K562 (cell line): ENCODE results near the gene PPP1R37. TPM values are rescaled to one million over a fixed set of nuclear protein-coding genes. Genes with fewer than 3 reads are reported as not detected.

Experiments
- CSDE1 ChIP-seq, 2 experiments: fragments of 450-650 bp; IDR thresholded peaks; 2 replicates each; pipeline ENCODE4 v1.6.1; 2016; ENCODE audit warnings: mild to moderate bottlenecking in 1 of 2
- GTF2F1 ChIP-seq: IDR thresholded peaks from 2 replicates; pipeline ENCODE4 v1.6.1; 2011; ENCODE audit warnings: low read depth, low read length, improper control_type of control experiment
- HNRNPK ChIP-seq: fragments of 200-400 bp; formaldehyde crosslinking; IDR thresholded peaks from one replicate; pipeline ENCODE4 v1.6.1; 2018; ENCODE audit warnings: mild to moderate bottlenecking, low read depth, low read length; ENCODE audit not compliant: poor library complexity, severe bottlenecking
- MCM2 ChIP-seq: fragments of 450-650 bp; IDR thresholded peaks from 2 replicates; pipeline ENCODE4 v1.6.1; 2017; ENCODE audit warnings: low read depth, mild to moderate bottlenecking
- TAF9B ChIP-seq: fragments of 450-650 bp; IDR thresholded peaks from 2 replicates; pipeline ENCODE4 v1.6.1; 2018; ENCODE audit warnings: mild to moderate bottlenecking; ENCODE audit not compliant: partially characterized antibody
- TRIM28 ChIP-seq: fragments of 450-650 bp; IDR thresholded peaks from 2 replicates; pipeline ENCODE4 v1.6.1; 2017
- ZBTB1 ChIP-seq: sonication (generic); formaldehyde crosslinking; IDR thresholded peaks from 2 replicates; pipeline ENCODE4 v1.8.1; 2023; ENCODE audit warnings: missing genetic modification reagents, low read depth, mild to moderate bottlenecking, borderline replicate concordance
- ZNF134 ChIP-seq: fragments of 250-450 bp; sonication (Bioruptor Pico); conservative IDR thresholded peaks from 2 replicates; pipeline ENCODE4 v1.4.0; 2020
- ZNF408 ChIP-seq: fragments of 250-450 bp; sonication (Bioruptor Pico); IDR thresholded peaks from 2 replicates; pipeline ENCODE4 v1.4.0; 2020; ENCODE audit warnings: low read depth, mild to moderate bottlenecking, moderate library complexity
- ZNF780A ChIP-seq: fragments of 250-450 bp; sonication (Bioruptor Pico); IDR thresholded peaks from 2 replicates; pipeline ENCODE4 v1.5.0; 2021; ENCODE audit warnings: mild to moderate bottlenecking
- polyA plus RNA-seq, 8 experiments: library from polyadenylated mRNA; depleted of rRNA in 4 of 8; stranded (reverse) in 5 of 8; unstranded in 3 of 8; fragments of >200 nt; fragmentation: Nextera tagmentation in 2 of 8; fragmentation: Illumina TruSeq in 1 of 8; extraction: Ambion mirVana in 2 of 8; extraction: Trizol in 1 of 8; gene quantifications; 2 replicates each; pipeline versions ENCODE4 v1.2.1 to v1.2.3, GENCODE V29; 2011 to 2014; ENCODE audit warnings: inconsistent platforms in 1 of 8, missing spikeins in 1 of 8
- total RNA-seq, 7 experiments: library from RNA; depleted of rRNA in 6 of 7; stranded (reverse); fragments of >200 nt in 6 of 7; fragmentation: Illumina TruSeq in 2 of 7; extraction: Trizol in 2 of 7; gene quantifications; 2 replicates each; pipeline versions ENCODE4 v1.2.1 to v1.2.3, GENCODE V29; 2011 to 2021; ENCODE audit warnings: low replicate concordance in 1 of 7
- TF ChIP-seq, protein P1 (sequence below): fragments of 450-650 bp; IDR thresholded peaks from 2 replicates; pipeline ENCODE4 v1.6.1; 2018; ENCODE audit warnings: mild to moderate bottlenecking, low read depth; ENCODE audit not compliant: partially characterized antibody
- TF ChIP-seq, protein P2 (sequence below): fragments of 250-450 bp; sonication (Bioruptor Pico); IDR thresholded peaks from 2 replicates; pipeline ENCODE4 v1.9.0; 2021; ENCODE audit warnings: mild to moderate bottlenecking, inconsistent platforms
- TF ChIP-seq, protein P3 (sequence below): fragments of 250-450 bp; sonication (Bioruptor Pico); IDR thresholded peaks from 2 replicates; pipeline ENCODE4 v1.5.0; 2020; ENCODE audit warnings: mild to moderate bottlenecking, borderline replicate concordance
- TF ChIP-seq, protein P4 (sequence below): fragments of 450-650 bp; IDR thresholded peaks from one replicate; pipeline ENCODE4 v1.6.1; 2018; ENCODE audit warnings: mild to moderate bottlenecking, moderate library complexity; ENCODE audit not compliant: partially characterized antibody
- TF ChIP-seq, protein P5 (sequence below): fragments of 200-400 bp; formaldehyde crosslinking; IDR thresholded peaks from 2 replicates; pipeline ENCODE4 v1.6.1; 2017; ENCODE audit warnings: mild to moderate bottlenecking, low read depth, low read length, moderate library complexity
- TF ChIP-seq, protein P6 (sequence below): fragments of 250-450 bp; sonication (Bioruptor Pico); IDR thresholded peaks from 2 replicates; pipeline ENCODE4 v1.4.0; 2020; ENCODE audit warnings: mild to moderate bottlenecking

PPP1R37 gene
- total and polyA plus RNA-seq, 9 of the 15 experiments (the other 6 are each of a cell fraction or from before 2014, with no cell fraction given), result 0.04 to 20.3 (median 7.3) TPM

DNA sequence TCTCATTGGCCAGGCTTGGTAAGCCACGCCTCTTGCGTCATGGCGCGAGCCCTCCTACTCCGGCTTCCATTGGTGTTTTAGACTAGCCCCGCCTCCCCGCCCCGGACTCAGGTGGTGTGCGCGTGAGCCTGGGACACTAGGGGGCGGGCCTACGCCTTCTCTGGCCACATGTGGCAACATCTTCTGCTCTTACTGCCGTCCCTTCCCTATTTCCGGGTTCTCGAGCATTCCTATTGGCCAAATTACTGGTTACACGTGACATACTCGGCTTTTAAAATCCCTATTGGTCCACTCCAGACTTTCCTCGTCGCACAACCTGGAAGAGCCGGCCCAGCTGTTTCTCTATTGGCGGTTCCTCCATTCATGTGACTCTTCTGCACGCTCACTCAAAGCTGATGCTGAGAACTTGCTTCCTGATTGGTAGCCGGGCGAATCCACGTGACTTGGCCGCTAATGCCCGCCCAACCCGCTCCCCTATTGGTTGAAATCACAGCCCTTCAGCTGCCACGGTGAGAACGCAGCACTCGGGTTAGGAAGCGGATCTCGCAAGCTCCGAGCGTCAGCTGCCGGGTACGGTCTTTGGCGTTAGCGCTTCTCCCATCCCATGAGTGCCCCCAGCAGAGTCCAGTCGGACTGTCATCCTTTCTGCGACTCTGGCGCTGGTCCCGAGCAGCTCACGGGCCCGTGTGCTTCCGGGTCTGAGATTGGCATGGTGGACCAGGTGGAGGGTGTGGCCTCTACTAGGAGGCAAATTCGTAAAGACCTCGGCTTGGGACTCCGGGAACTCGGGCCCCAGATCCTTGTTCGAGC, 85.5 kb downstream of the PPP1R37 start, which contains the start of gene BLOC1S3 (continued):
- TF ChIP-seq ZBTB1 (CRISPR knock-in tag), result no peak
- TF ChIP-seq, protein P1, sequence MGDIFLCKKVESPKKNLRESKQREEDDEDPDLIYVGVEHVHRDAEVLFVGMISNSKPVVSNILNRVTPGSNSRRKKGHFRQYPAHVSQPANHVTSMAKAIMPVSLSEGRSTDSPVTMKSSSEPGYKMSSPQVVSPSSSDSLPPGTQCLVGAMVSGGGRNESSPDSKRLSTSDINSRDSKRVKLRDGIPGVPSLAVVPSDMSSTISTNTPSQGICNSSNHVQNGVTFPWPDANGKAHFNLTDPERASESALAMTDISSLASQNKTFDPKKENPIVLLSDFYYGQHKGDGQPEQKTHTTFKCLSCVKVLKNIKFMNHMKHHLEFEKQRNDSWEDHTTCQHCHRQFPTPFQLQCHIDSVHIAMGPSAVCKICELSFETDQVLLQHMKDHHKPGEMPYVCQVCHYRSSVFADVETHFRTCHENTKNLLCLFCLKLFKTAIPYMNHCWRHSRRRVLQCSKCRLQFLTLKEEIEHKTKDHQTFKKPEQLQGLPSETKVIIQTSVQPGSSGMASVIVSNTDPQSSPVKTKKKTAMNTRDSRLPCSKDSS, result no peak
- TF ChIP-seq, protein P2, sequence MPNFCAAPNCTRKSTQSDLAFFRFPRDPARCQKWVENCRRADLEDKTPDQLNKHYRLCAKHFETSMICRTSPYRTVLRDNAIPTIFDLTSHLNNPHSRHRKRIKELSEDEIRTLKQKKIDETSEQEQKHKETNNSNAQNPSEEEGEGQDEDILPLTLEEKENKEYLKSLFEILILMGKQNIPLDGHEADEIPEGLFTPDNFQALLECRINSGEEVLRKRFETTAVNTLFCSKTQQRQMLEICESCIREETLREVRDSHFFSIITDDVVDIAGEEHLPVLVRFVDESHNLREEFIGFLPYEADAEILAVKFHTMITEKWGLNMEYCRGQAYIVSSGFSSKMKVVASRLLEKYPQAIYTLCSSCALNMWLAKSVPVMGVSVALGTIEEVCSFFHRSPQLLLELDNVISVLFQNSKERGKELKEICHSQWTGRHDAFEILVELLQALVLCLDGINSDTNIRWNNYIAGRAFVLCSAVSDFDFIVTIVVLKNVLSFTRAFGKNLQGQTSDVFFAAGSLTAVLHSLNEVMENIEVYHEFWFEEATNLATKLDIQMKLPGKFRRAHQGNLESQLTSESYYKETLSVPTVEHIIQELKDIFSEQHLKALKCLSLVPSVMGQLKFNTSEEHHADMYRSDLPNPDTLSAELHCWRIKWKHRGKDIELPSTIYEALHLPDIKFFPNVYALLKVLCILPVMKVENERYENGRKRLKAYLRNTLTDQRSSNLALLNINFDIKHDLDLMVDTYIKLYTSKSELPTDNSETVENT (CRISPR knock-in tag), result no peak
- no peak for TF ChIP-seq GTF2F1
- TF ChIP-seq TAF9B, result peak; percentile 8
- TF ChIP-seq, protein P3, sequence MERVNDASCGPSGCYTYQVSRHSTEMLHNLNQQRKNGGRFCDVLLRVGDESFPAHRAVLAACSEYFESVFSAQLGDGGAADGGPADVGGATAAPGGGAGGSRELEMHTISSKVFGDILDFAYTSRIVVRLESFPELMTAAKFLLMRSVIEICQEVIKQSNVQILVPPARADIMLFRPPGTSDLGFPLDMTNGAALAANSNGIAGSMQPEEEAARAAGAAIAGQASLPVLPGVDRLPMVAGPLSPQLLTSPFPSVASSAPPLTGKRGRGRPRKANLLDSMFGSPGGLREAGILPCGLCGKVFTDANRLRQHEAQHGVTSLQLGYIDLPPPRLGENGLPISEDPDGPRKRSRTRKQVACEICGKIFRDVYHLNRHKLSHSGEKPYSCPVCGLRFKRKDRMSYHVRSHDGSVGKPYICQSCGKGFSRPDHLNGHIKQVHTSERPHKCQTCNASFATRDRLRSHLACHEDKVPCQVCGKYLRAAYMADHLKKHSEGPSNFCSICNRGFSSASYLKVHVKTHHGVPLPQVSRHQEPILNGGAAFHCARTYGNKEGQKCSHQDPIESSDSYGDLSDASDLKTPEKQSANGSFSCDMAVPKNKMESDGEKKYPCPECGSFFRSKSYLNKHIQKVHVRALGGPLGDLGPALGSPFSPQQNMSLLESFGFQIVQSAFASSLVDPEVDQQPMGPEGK (CRISPR knock-in tag), result no peak
- TF ChIP-seq, protein P4, sequence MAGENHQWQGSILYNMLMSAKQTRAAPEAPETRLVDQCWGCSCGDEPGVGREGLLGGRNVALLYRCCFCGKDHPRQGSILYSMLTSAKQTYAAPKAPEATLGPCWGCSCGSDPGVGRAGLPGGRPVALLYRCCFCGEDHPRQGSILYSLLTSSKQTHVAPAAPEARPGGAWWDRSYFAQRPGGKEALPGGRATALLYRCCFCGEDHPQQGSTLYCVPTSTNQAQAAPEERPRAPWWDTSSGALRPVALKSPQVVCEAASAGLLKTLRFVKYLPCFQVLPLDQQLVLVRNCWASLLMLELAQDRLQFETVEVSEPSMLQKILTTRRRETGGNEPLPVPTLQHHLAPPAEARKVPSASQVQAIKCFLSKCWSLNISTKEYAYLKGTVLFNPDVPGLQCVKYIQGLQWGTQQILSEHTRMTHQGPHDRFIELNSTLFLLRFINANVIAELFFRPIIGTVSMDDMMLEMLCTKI, result no peak
- no peak for TF ChIP-seq ZNF134 (CRISPR knock-in tag)
- TF ChIP-seq TRIM28, result no peak
- TF ChIP-seq HNRNPK, result no peak
- TF ChIP-seq, protein P5, sequence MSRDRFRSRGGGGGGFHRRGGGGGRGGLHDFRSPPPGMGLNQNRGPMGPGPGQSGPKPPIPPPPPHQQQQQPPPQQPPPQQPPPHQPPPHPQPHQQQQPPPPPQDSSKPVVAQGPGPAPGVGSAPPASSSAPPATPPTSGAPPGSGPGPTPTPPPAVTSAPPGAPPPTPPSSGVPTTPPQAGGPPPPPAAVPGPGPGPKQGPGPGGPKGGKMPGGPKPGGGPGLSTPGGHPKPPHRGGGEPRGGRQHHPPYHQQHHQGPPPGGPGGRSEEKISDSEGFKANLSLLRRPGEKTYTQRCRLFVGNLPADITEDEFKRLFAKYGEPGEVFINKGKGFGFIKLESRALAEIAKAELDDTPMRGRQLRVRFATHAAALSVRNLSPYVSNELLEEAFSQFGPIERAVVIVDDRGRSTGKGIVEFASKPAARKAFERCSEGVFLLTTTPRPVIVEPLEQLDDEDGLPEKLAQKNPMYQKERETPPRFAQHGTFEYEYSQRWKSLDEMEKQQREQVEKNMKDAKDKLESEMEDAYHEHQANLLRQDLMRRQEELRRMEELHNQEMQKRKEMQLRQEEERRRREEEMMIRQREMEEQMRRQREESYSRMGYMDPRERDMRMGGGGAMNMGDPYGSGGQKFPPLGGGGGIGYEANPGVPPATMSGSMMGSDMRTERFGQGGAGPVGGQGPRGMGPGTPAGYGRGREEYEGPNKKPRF, result no peak
- no peak for TF ChIP-seq ZNF780A (CRISPR knock-in tag)
- no peak for TF ChIP-seq CSDE1 (IDR thresholded peaks at IDR 0.05)
- TF ChIP-seq, protein P6, sequence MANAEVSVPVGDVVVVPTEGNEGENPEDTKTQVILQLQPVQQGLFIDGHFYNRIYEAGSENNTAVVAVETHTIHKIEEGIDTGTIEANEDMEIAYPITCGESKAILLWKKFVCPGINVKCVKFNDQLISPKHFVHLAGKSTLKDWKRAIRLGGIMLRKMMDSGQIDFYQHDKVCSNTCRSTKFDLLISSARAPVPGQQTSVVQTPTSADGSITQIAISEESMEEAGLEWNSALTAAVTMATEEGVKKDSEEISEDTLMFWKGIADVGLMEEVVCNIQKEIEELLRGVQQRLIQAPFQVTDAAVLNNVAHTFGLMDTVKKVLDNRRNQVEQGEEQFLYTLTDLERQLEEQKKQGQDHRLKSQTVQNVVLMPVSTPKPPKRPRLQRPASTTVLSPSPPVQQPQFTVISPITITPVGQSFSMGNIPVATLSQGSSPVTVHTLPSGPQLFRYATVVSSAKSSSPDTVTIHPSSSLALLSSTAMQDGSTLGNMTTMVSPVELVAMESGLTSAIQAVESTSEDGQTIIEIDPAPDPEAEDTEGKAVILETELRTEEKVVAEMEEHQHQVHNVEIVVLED (CRISPR knock-in tag), result peak; percentile 52
- no peak for TF ChIP-seq ZNF408 (CRISPR knock-in tag)
- no peak for TF ChIP-seq MCM2
